B cell (primary cell): ENCODE data around the gene SHISAL2A. TPM values are rescaled to one million over a fixed set of nuclear protein-coding genes. Genes with fewer than 3 reads are reported as not detected.
A peak's percentile ranks its signal among the peaks of the same experiment; 100 is the strongest.

Source experiments
- ATAC-seq: fragments of 200-7000 bp; cut with Tn5 transposase; one replicate; pipeline ENCODE4 v1.10.0; 2021; ENCODE audit warnings: low read depth, mild to moderate bottlenecking, moderate number of reproducible peaks, moderate library complexity
- CTCF ChIA-PET: fragments of 350-600 bp; sonication (Branson Sonifier 250); formaldehyde crosslinking; loops from one replicate; lab custom pipeline; 2021; ENCODE audit warnings: antibody characterized with exemption, inconsistent platforms; lab: Charles Lee
- POLR2A ChIA-PET: fragments of 350-600 bp; sonication (Branson Sonifier 250); formaldehyde crosslinking; loops from one replicate; lab custom pipeline; 2021; ENCODE audit warnings: antibody characterized with exemption; lab: Charles Lee
- DNase-seq: peaks from one replicate; pipeline ENCODE4 v3.0.0; 2013
- H2AFZ ChIP-seq: 2 replicates; pipeline ENCODE4 v1.6.1; 2012; ENCODE audit warnings: mild to moderate bottlenecking, low read depth, low read length; ENCODE audit not compliant: insufficient read depth, poor library complexity, severe bottlenecking
- H3K27ac ChIP-seq, 2 donors: 1 replicate in 1 of 2; 2 replicates in 1 of 2; pipeline ENCODE4 v1.5.1; 2012 to 2013; ENCODE audit warnings: low read length in 2 of 2, mild to moderate bottlenecking in 2 of 2, moderate library complexity in 1 of 2
- H3K27me3 ChIP-seq, 4 experiments: fragments of 200-600 bp in 1 of 4; sonication (generic) in 1 of 4; replicated peaks in 1 of 4; 1 replicate in 2 of 4; 2 replicates in 2 of 4; pipeline versions ENCODE4 v1.6.1 to v1.7.0; 2013 to 2016; ENCODE audit warnings: low read length in 3 of 4, mild to moderate bottlenecking in 2 of 4, mixed read lengths in 1 of 4, moderate library complexity in 1 of 4; ENCODE audit not compliant: insufficient read depth in 4 of 4, control insufficient read depth in 3 of 4; ENCODE audit errors: control extremely low read depth in 1 of 4
- H3K36me3 ChIP-seq, 2 experiments: replicated peaks in 1 of 2; 1 replicate in 1 of 2; 2 replicates in 1 of 2; pipeline versions ENCODE4 v1.6.1 to v1.7.1; 2013; ENCODE audit warnings: low read length in 1 of 2; ENCODE audit not compliant: insufficient read depth in 2 of 2, control insufficient read depth in 1 of 2; ENCODE audit errors: control extremely low read depth in 1 of 2, extremely low read depth in 1 of 2
- H3K4me1 ChIP-seq, 2 donors: fragments of 200-600 bp in 1 of 2; sonication (generic) in 1 of 2; 1 replicate in 1 of 2; 2 replicates in 1 of 2; pipeline versions ENCODE4 v1.5.1 to v1.6.1; 2013 to 2017; ENCODE audit warnings: low read length in 2 of 2; ENCODE audit not compliant: control insufficient read depth in 2 of 2, insufficient read depth in 2 of 2
- H3K4me2 ChIP-seq: replicated peaks from 2 replicates; pipeline ENCODE3; 2012; ENCODE audit warnings: mild to moderate bottlenecking, low read depth, low read length; ENCODE audit not compliant: poor library complexity, severe bottlenecking
- H3K4me3 ChIP-seq, 5 experiments: fragments of 200-600 bp in 1 of 5; sonication (generic) in 1 of 5; 1 replicate in 3 of 5; 2 replicates in 2 of 5; pipeline versions ENCODE4 v1.5.1 to v1.7.0; 2011 to 2016; ENCODE audit warnings: low read length in 4 of 5, mild to moderate bottlenecking in 4 of 5, low read depth in 2 of 5, control low read depth in 1 of 5, moderate library complexity in 1 of 5; ENCODE audit not compliant: insufficient read depth in 1 of 5; ENCODE audit errors: control extremely low read depth in 1 of 5, extremely low read depth in 1 of 5
- H3K79me2 ChIP-seq: fragments of 200-600 bp; sonication (generic); one replicate; pipeline ENCODE4 v1.6.0; 2016; ENCODE audit warnings: low read length; ENCODE audit not compliant: control insufficient read depth, insufficient read depth
- H3K9ac ChIP-seq: fragments of 200-600 bp; sonication (generic); 2 replicates; pipeline ENCODE4 v1.6.1; 2017; ENCODE audit warnings: mild to moderate bottlenecking, low read length, moderate library complexity
- H3K9me3 ChIP-seq, 3 donors: one replicate each; pipeline versions ENCODE4 v1.6.1 to v1.7.1; 2013; ENCODE audit warnings: low read length in 2 of 3; ENCODE audit not compliant: control insufficient read depth in 2 of 3, insufficient read depth in 1 of 3; ENCODE audit errors: control extremely low read depth in 1 of 3
- H4K20me1 ChIP-seq: 2 replicates; pipeline ENCODE4 v1.6.0; 2012; ENCODE audit warnings: mild to moderate bottlenecking, low read length; ENCODE audit not compliant: insufficient read depth, control insufficient read depth, poor library complexity, severe bottlenecking
- H3K27ac Mint-ChIP-seq: one replicate; pipeline ENCODE4 v1.8.0; 2021; ENCODE audit warnings: mixed read lengths
- H3K27me3 Mint-ChIP-seq: one replicate; pipeline ENCODE4 v1.8.0; 2021; ENCODE audit warnings: mixed read lengths
- H3K4me1 Mint-ChIP-seq: one replicate; pipeline ENCODE4 v1.8.0; 2021; ENCODE audit warnings: mixed read lengths
- H3K4me3 Mint-ChIP-seq: one replicate; pipeline ENCODE4 v1.8.0; 2021; ENCODE audit warnings: mixed read lengths
- H3K9me3 Mint-ChIP-seq: one replicate; pipeline ENCODE4 v1.8.0; 2022; ENCODE audit warnings: mixed read lengths; ENCODE audit not compliant: insufficient read depth
- CTCF ChIP-seq: fragments of 200-600 bp; IDR thresholded peaks from one replicate; pipeline ENCODE4 v1.8.0; 2022; ENCODE audit warnings: antibody characterized with exemption, mild to moderate bottlenecking
- EZH2 ChIP-seq: IDR thresholded peaks from 2 replicates; pipeline ENCODE4 v1.6.1; 2012; ENCODE audit warnings: borderline replicate concordance, low read depth, mild to moderate bottlenecking, moderate library complexity, low read length; ENCODE audit not compliant: insufficient read depth, poor library complexity, severe bottlenecking
- WGBS: methylation state at CpG from one replicate; pipeline ENCODE4 v1.1.5; 2013; ENCODE audit warnings: missing lambda C conversion rate; ENCODE audit not compliant: insufficient coverage; 5-methylcytosine and 5-hydroxymethylcytosine counted together
- intact Hi-C: fragments of 100-400 bp; cut with micrococcal nuclease; formaldehyde crosslinking; loops from one replicate; pipeline ENCODE4 v1.10.0; 2022
- polyA plus RNA-seq: library from polyadenylated mRNA; depleted of rRNA; stranded (reverse); fragments of >200 nt; gene quantifications from 2 replicates; pipeline ENCODE4 v1.2.3, GENCODE V29; 2012
- total RNA-seq, 2 donors: library from RNA; stranded (reverse); fragments of 120-200 nt in 1 of 2; gene quantifications; 1 replicate in 1 of 2; 2 replicates in 1 of 2; pipeline versions ENCODE4 v1.2.3 to v1.2.4, GENCODE V29; 2013 to 2022

Gene SHISAL2A
- total and polyA plus RNA-seq, 2 donors (not counting 1 experiment from before 2014, with no cell fraction given), result 63.3 to 91.0 TPM

- Mint-ChIP-seq H3K4me1 (peaks cover 78% of the 10 kb centered on the region), H3K9me3 (no peaks in the 10 kb centered on the region), H3K4me3 (peak overlapping the region; percentile 98), H3K27ac (peak overlapping the region; percentile 99), H3K27me3 (no peaks in the 10 kb centered on the region)
- ATAC-seq, result no peak
- ChIA-PET CTCF (interaction anchor here (0.5 to 7.3 kb wide), 7 partner anchors 9 to 112 kb away, joined by 3 to 42 read pairs (median 6); partner anchors contain the start of gene TUT4), POLR2A (interaction anchor here (0.5 to 4.3 kb wide), 6 partner anchors 10 to 129 kb away, joined by 4 to 82 read pairs (median 8); partner anchors contain the start of gene TUT4)
- H3K27ac ChIP-seq, result peak overlapping the region; percentile 62 to 99
- no peaks in the 10 kb centered on the region for H4K20me1 ChIP-seq
- H2AFZ ChIP-seq, result no peak overlapping the region
- WGBS, result no CpG with 5 or more reads among the region's 4 CpGs
- intact Hi-C loops, result loop anchor here (5.0 kb wide), 2 partner anchors 52 to 103 kb away; no protein-coding TSS in a partner anchor
- H3K36me3 ChIP-seq, result peaks cover 1 to 5% of the 10 kb centered on the region in 2 experiments
- H3K9ac ChIP-seq, result peak overlapping the region; percentile 5
- peak overlapping the region; percentile 84 for H3K4me2 ChIP-seq
- peaks cover 85 to 91% of the 10 kb centered on the region in 2 donors for H3K4me1 ChIP-seq
- H3K9me3 ChIP-seq, result no peaks in the 10 kb centered on the region
- H3K4me3 ChIP-seq, result peak overlapping the region in 1 of 5 experiments; percentile 71
- H3K79me2 ChIP-seq, result peaks cover 79% of the 10 kb centered on the region
- H3K27me3 ChIP-seq, result no peaks in the 10 kb centered on the region
- peak; percentile 36 for DNase-seq
- TF ChIP-seq EZH2, result no peak
- TF ChIP-seq CTCF, result no peak
These were observed 2.5 kb downstream of the SHISAL2A start for GRCh38 chr1:52635321-52636089.
